Hematopoietic multipotent progenitor cell treated with erythropoietin and hydrocortisone succinate and interleukin-3 and kit ligand, for 17 days (in vitro differentiated cells): Measurements from ENCODE around the gene CST1.
"Not testable (repeated sequence)": the region's sequence is repeated elsewhere in the genome, so short reads cannot be mapped to it uniquely, and the experiment has no call there.

Experiments
- DNase-seq: peaks from one replicate; pipeline ENCODE4 v3.0.0-alpha.2; 2015; ENCODE audit warnings: low spot score

Gene CST1, protein sequence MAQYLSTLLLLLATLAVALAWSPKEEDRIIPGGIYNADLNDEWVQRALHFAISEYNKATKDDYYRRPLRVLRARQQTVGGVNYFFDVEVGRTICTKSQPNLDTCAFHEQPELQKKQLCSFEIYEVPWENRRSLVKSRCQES

DNA sequence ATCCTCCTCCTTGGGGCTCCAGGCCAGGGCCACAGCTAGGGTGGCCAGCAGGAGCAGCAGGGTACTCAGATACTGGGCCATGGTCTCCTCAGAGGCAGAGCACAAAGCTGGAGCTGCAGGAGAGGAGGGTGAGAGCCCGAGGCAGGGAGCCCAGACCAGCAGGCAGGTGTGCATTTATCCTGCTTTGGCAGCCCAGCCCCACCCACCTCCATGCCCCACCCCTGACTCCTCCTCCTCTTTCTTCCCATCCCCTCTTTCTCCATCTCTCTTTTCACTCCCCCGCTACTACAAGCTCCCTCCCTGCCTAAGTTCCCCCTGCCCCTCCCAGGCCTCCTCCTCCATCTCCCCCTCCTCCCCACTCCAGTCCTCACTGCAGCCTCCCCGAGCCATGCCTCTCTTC, at the start of gene CST1:
TSS of gene CST1 (minus strand) at position 150 of the 400 bp plus-strand sequence. CDS start at position 81, 69 bp downstream.
- DNase-seq = not testable (repeated sequence)

DNA sequence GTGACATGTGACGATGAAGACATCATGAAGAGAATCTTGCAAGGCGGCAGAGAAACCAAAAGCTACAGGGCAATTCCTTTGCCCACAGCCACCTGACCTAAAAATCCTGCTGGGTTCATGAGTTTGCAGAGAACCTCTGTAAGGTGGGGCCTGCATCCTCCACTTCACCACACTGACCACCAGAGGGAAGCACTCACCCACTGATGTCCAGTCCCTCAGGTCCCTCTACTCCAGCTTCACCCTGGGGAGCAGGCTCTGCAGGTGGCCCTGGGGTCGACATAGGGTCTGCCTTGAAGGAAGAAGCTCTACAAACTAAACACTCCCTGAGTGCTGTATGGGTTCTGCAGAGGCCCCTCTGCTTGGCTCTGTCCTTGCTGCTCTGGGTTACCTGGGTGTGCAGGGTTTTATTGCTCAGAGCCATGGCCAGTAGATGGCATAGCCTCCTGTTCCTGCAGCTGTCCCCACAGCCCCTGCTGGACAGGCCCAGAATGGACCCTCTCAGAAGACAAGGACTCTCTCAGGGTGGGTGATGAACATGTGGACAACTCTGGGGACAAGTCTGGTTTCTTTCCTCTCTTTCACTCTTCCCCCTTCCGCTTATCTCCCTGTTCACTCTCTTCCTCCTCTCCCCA, 48.6 kb upstream of the CST1 start:
- DNase-seq = not testable (repeated sequence)

DNA sequence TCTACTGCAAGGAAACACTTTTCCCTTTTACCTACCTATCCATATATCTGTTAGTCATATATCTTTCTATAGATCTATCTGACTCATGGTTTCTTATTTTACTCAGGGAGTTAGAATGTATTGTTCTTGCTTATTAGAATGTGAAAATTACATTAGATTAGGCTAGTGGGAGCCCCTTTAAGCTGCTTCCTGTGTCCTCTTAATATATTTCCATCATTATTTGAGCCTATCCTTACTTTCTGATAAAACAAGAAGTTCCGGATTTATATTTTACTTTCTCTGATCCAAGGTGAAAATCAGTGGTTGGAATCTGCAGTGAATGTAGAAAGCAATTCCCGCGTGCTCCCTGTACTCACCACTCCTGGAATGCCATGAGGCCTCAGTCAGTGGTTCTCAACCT, 44.8 kb upstream of the CST1 start:
- DNase-seq = no peak

DNA sequence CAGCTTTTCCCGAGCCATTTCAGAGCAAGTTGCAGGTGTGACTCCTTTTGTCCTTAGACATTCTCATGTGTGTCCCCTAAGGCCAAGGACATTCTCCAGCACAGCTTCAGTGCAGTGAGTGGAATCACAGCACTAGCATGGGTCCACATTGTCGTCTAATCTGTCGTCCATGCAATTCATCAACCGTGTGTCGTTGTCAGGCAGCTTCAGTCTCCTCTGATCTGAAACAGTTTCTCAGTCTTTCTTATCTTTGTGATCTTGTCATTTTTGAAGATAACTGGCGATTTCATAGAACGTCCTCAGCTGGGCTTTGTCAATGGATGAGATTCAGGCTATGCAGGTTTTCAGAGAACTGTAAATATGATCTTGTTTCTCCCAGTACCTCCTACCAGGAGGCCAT, 44.1 kb upstream of the CST1 start:
- no peak for DNase-seq

DNA sequence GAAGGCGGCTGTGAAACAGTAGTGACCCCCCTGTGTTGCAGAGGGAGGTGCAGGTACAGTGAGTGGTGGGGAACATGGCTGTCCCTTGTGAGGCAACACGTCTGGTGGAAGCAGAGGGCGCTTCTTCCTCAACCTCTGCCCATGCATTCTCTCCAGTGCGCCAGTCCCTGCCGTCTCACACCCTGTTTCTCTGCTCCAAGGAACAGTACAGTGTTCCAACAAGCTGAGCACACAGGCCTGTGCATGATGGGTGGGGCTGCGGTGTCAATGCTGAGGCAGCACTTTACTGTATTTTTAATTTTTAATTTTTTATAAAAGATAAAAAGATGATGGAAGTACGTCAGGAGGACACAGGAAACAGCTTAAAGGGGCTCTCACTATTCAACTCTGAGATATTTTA, 43.3 kb upstream of the CST1 start:
- no peak for DNase-seq

DNA sequence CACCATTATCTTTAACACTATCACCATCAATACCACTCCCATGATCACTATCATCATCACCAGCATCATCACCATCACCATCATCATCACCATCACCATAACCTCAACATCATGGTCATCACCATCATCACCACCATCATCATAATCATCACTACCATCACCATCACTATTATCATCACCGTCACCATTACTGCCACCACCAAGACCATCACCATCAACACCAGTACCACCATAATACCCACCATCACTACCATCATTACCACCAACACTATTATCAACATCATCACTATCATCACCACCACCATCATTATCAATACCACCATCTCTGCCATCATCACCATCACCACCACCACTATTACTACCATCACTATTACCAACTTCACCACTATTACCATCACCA, 32.7 kb upstream of the CST1 start:
- DNase-seq = no peak

DNA sequence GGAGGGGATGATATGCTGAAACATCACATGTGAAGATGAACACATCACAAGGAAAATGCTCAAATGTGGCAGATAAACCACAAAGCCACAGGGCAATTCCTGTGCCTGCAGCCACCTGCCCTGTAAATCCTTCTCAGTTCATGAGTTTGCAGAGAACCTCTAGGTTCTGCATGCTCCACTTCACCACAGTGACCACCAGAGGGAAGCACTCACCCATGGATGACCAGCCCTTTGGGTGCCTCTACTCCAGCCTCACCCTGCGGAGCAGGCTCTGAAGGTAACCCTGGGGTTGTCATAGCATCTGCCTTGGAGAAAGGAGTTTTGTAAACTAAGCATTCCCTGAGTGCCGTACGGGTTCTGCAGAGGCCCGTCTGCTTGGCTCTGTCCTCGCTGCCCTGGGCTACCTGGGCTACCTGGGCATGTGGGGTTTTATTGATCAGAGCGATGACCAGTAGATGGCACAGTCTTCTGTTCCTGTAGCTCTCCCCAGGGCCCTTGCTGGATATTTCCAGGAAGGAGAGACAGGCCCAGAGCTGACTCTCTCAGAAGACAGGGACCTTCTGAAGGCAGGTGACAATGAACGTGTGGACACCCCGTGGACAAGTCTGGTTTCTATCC, 31.7 kb upstream of the CST1 start:
- DNase-seq = no peak

DNA sequence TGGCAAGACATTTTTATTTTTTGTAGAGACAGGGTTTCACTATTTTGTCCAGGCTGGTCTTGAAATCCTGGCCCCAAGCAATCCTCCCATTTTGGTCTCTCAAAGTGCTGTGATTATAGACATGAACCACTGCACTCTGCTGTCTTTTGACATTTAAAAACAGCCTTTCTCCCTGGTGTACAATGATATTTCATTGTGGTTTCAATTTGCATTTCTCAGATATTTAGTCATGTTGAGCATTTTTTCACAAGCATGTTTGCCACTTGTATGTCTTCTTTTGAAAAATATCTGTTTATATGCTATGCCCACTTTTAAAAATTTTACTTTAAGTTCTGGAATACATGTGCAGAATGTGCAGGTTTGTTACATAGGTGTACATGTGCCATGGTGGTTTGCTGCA, 27.9 kb upstream of the CST1 start:
- DNase-seq = not testable (repeated sequence)

DNA sequence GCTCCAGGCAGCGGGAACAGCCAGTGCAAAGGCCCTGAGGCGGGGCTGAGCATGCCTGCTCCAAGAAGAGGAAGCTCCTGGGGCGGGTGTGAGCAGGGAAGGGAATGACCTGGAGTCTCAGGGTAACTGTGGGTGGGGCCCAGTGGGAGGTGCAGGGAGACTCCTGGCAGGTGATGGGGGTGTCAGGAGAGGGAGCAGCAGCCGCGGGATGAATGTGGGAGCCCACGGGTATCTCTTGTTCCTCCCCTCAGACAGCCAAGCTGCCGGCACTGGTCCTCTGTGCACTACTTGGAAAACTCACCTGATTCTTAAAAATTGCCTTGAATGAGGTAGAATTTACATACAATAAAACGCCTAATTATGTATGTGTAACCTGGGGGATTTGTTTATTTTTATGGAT, 26.6 kb upstream of the CST1 start:
- DNase-seq = not testable (repeated sequence)

DNA sequence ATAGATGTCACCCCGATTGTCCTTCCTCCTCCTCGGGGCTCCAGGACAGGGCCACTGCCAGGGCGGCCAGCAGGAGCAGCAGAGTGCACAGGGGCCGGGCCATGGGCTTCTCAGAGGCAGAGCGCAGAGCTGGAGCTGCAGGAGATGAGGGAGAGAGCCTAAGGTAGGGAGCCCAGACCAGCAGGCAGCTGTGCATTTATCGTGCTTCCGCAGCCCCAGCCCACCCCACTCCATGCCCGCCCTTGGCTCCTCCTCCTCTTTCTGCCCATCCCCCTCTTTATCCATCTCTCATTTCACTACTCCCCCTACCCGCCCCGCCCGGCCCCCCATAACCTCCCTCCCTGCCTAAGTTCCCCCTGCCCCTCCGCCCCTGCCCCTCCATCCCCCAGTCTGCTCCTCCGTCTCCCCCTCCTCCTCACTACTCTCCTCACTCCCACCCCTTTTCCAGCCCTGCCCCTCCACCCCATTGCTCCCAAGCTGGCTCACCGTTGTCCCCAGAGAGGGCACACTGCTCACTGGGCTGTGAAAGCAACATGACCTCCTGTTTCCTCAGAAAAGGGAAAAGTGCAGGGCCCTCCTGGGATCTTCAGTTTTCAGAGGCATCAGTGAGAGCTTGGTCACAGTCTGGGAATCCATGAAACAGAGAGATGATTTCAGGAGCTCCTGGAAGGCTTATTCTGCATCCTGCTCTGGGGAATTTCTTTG, 25.5 kb upstream of the CST1 start:
- no peak for DNase-seq

DNA sequence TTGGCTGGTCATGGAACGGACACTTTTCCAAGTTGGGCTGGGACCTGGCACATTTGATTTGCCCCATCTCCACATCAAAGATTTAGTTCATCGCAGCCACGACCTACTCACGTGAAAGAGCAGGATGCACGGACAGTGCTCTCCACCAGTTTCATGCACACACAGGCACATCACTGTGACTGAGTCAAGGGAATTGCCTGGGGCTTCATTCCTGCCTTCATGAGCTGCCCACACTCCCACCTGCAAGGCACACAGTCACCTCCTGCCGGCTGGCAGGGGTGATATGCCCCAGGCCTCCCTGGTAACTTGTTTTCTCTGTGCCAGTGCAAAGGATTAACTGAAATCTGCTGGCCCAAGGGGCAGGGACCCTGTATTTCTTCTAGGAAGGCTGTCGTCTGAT, 23.3 kb upstream of the CST1 start:
- no peak for DNase-seq

DNA sequence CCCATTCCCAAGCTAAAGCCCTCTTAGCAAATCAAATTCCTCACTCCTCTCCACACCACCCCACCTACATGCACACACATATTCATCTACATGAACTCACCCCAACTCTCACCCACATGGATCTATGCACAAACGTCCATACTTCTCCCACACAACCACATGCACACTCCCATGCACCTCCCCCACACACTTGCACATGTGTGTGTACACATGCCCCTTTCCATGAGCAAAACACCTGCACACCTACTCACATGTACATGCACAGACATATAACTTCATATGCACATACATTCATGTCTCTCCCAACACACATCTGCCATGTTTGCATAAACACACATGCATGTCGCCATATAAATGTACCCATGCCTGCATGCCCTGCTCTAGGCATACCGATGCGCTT, 22.8 kb upstream of the CST1 start:
- no peak for DNase-seq

DNA sequence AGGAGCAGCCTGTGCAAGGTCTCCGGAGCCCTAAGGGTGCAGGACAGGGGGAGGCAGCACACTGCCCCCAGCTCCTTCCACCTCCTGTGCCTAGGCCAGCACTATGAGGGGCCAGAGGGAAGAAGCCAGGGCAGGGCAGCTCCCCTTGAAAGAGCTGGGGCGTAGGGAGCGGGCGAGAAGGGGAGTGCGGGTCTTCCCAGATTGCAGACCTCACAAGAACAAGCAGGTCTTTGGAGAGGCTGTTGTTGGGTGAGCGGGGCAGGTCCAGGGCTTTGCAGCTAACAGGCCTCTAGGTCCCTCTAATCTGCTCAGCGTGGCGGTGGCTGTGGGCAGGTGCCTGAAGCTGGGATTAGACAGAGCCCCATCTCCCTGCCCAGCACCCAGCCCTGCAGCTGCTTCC, 22.4 kb upstream of the CST1 start:
- no peak for DNase-seq

DNA sequence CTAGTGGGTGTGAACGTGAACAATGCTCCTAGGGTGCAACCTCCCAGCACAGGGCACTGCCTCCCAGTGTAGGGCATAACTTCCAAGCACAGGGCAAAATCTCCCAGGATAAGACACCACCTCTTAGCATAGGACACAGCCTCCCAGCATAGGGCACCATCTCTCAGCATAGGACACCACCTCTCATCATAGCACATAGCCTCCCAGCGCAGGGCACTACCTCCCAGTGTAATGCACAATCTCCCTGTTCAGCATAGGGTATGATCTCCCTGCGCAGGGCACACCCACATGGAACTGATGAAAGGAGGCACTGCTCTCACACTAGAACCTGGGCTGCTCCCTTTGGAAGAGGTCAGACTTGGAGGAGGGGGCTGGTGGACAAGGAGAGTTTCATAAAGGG, 21.3 kb upstream of the CST1 start:
- DNase-seq = no peak

DNA sequence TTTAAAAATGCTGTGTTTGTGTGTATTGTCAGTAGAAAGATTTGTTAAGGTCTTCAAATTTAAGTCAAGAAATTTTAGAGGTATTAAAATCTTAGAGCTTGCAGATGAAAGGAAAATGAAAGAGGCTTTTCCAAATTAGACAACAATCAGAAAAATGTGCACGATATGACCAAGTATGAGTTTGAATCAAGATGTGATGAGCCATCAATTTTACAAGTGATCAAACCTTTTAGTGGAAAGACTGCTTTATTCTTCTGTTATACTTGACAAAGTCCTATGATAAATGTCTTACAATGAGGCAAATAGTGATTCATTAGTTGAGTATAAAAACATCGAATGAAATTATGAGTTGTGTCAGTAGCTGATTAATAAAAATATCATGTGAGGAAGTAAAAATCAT, 19.6 kb upstream of the CST1 start:
- DNase-seq = no peak

DNA sequence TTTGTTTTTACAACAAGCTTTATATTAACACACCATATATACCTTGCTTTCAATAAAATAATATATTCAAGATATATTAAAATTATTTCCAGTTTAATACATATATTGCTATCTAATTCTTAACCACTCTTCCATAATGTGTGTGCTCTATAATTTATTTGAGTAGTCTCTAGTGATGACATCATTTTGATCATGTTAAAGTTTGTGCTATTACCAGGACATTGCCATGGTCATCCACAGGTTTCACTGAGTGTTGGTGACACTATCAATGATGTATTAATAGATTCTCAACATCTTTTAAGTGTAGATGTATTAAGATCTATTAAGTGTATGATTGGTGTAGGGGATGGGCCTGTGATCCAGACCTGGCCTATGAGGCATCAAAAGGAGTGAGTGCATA, 17.8 kb upstream of the CST1 start:
- not testable (repeated sequence) for DNase-seq

DNA sequence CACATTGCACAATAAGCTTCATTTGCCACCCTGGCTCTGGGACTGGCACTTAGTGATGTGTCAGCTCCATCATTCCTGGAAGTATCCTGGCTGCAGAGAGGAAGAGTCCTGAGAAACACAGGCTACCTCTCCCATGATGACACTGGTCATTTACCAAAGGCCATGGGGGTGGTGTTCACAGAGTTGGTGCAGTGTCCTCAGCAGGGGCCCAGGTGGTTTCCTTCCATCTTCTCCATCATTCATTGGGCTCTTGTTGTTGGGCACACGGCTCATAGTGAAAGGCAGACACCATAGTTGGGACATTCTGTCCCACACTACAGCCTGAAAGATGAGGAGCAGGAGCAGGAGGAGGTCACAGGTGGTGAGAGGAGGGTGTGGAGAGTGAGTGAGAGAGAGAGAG, 15.8 kb upstream of the CST1 start:
- no peak for DNase-seq

DNA sequence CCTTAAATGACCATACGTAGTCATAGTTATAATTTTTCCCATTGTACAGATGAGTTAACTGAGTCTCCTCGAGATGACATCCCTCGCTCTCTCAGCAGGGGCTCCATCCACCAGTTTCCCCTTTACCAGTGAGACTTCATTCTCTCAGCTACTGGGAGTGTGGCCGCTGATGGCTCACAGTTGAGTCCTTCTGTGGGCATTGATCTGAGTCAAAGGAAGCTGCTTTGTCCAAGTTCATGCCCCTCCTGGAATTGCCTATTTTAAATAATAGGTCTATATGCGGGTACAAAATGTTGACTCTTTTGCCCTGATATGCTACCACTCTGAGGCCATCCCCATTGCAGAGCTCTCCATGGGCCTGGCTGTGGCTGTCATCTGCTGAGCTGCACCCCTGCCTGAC, 14.8 kb upstream of the CST1 start:
- no peak for DNase-seq

DNA sequence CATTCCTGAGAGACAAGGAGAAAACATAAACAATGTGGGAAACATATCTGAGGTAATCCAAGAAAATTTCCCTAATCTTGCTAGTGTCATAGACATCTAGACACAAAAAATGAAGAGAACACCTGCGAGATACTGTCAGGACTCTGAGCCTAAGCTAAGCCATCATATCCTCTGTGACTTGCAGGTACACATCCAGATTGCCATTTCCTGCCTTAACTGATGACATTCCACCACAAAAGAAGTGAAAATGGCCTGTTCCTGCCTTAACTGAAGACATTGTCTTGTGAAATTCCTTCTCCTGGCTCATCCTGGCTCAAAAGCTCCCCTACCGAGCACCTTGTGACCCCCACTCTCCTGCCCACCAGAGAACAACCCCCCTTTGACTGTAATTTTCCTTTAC, 13.9 kb upstream of the CST1 start:
- DNase-seq = not testable (repeated sequence)

DNA sequence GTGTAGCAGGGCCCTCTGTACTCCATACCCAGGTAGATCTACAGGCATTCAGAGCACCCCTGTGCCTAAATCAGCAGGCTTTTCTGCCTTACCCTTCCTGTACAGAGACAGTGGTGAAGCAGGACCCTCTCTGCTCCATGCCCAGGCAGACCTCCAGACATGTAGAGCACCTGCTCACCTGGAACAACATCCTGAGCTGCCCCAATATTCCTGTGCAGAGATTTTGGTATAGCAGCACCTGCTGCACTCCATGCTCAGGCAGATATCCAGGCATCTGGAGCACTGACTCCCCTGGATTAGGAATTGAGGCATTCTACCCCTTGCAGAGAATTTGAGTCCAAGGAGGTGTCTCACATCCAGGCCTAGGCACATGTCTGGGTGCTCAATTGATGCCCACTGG, 12.6 kb upstream of the CST1 start:
- DNase-seq = no peak

DNA sequence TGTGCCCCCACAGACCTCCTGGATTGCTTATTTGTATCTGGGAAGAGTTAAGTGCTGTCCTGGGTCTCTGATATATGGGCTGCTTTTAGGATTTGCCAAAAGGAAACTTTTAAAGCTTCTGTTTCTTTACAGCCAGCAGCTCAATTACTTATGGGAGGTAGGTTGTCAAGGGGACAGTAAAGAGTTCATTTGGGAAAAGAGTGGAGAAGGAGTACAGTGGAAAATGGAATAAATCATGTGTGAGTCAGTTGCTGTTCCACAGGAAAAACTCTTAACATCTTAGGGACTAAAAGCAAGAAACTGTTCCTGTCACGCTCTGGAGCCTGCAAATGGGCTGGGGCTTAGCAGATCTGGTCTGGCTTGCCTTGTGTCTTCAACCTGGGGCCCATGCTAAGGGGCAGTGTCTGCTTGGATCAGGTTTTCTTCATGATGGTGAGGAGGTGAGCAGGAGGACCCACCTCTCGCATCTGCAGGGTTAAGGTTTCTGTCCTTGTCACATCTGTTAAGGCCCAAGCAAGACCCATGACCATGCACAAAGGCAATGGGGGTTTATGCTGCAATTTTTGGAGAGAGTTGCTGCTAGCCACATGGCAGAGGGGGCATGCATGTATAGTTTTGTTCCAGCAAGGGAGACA, 8.7 kb upstream of the CST1 start:
- DNase-seq = no peak

DNA sequence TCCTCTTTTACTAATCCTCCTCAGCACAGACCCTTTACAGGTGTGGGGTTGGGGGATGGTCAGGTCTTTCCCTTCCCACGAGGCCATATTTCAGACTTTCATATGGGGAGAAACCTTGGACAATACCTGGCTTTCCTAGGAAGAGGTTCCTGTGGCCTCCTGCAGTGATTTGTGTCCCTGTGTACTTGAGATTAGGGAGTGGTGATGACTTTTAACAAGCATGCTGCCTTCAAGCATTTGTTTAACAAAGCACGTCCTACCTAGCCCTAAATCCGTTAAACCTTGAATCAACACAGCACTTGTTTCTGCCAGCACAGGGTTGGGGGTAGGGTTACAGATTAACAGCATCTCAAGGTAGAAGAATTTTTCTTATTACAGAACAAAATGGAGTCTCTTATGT, 6.1 kb upstream of the CST1 start:
- DNase-seq = not testable (repeated sequence)

DNA sequence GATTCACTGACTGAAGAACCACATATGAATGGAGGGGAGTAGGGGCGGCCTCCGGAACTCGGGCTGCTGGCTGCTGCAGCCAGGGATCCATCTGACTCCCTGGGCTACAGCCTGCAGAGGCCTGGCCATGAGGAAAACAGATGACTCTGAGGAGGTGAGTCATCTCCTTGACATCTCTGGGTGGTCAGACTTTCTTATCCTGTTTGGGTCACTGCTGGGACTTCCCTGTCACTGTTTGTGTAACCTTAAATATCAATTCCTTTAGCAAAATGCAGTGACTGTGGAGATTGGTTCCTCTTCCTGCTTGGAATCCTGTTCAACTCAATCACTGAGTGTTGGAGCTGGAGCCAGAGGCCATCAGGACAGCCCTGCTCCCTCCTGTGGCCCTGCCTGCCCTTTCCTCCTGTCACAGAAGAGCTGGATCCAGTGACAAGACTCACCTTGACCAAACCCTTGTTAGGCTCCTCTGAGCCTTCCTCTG, 4.4 kb upstream of the CST1 start:
- not testable (repeated sequence) for DNase-seq
